PC-9 (cell line): Measurements from ENCODE around the gene GRHL1.

ENCODE experiments used
- EZH2 ChIP-seq: fragments of 200-600 bp; sonication (generic); IDR thresholded peaks from 2 replicates; pipeline ENCODE4 v1.8.0; 2017; ENCODE audit warnings: antibody characterized with exemption, low read depth
- TF ChIP-seq, protein P1 (sequence below): fragments of 200-600 bp; sonication (generic); conservative IDR thresholded peaks from 2 replicates; pipeline ENCODE4 v1.6.1; 2017; ENCODE audit warnings: mixed run types, antibody characterized with exemption, mild to moderate bottlenecking, moderate library complexity

DNA sequence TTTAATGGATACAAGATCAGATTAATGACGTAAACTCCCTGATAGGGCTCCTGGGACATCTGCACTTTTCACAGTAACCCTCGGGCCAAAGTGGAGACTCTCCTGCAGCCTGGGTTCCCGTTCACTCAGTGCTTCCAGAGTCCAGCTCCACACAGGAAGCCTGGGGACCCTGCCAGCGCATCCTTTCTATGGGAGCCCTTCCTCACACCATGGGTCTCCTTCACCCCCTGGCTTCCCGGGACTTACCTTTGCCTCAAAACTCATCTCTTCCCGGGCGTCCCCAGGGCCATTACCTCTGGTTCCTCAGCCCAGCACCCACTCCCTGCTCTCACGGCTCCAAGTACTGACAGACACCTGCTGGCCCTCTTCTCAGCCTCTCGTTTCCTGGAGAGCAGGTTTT is 51.2 kb downstream of the GRHL1 start:
- TF ChIP-seq, protein P1, sequence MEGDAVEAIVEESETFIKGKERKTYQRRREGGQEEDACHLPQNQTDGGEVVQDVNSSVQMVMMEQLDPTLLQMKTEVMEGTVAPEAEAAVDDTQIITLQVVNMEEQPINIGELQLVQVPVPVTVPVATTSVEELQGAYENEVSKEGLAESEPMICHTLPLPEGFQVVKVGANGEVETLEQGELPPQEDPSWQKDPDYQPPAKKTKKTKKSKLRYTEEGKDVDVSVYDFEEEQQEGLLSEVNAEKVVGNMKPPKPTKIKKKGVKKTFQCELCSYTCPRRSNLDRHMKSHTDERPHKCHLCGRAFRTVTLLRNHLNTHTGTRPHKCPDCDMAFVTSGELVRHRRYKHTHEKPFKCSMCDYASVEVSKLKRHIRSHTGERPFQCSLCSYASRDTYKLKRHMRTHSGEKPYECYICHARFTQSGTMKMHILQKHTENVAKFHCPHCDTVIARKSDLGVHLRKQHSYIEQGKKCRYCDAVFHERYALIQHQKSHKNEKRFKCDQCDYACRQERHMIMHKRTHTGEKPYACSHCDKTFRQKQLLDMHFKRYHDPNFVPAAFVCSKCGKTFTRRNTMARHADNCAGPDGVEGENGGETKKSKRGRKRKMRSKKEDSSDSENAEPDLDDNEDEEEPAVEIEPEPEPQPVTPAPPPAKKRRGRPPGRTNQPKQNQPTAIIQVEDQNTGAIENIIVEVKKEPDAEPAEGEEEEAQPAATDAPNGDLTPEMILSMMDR: no peak
- TF ChIP-seq EZH2: no peak
